ENCODE measurements around the gene ANKRD33B. TPM values are rescaled to one million over a fixed set of nuclear protein-coding genes. Genes with fewer than 3 reads are reported as not detected.

ANKRD33B gene
- total RNA-seq, 1 experiment from 2014 or later, result 0.75 TPM

DNA sequence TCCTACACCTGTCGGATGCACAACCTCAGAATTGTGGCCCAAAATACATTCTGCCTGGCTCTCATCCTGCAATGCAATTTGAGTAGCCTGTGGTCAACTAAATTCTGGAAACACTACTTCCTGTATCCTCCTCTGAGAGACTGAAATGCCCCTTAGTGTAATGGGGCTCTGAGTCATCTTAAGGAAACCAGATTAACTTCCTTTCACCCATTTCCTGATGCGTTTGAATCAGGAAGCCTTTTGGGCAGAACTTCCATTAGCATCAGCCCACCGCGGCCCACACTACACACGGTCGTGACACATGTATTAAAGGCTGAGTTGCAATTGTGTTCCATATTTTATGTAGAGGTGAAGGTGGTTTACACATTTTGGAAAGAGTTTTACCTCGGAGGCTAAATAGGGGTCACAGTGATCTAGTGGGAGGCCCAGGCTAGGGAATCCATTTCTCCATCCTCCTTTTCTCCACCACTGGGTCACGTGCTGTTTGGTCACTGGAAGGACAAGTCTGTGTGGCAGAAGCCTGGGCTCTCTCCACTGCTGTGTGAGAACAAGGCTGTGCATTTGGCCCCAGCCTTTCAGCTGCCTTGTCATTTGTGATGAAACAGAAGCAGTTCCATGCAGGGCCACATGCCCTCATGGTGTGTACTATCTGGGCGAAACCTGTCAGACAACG is 141.2 kb downstream of the ANKRD33B start:
- no peaks in the 10 kb centered on the region for H3K9me3 ChIP-seq (ENCODE audit: low read depth, low read length, poor library complexity, severe bottlenecking)
- ChIA-PET CTCF (no interaction called here), POLR2A (ENCODE audit: low non-redundant PET) (no interaction called here)
- no peak for TF ChIP-seq EZH2 (IDR thresholded peaks at IDR 0.05; ENCODE audit: borderline replicate concordance, low read depth, low read length, poor library complexity, severe bottlenecking)
- TF ChIP-seq, protein P1, sequence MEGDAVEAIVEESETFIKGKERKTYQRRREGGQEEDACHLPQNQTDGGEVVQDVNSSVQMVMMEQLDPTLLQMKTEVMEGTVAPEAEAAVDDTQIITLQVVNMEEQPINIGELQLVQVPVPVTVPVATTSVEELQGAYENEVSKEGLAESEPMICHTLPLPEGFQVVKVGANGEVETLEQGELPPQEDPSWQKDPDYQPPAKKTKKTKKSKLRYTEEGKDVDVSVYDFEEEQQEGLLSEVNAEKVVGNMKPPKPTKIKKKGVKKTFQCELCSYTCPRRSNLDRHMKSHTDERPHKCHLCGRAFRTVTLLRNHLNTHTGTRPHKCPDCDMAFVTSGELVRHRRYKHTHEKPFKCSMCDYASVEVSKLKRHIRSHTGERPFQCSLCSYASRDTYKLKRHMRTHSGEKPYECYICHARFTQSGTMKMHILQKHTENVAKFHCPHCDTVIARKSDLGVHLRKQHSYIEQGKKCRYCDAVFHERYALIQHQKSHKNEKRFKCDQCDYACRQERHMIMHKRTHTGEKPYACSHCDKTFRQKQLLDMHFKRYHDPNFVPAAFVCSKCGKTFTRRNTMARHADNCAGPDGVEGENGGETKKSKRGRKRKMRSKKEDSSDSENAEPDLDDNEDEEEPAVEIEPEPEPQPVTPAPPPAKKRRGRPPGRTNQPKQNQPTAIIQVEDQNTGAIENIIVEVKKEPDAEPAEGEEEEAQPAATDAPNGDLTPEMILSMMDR (conservative IDR thresholded peaks at IDR 0.05; ENCODE audit: low read depth, low read length), result no peak
- no peak overlapping the region for H3K4me3 ChIP-seq (ENCODE audit: low read depth, low read length, poor library complexity, severe bottlenecking)
- H3K27ac ChIP-seq (ENCODE audit: low read depth, low read length, poor library complexity, severe bottlenecking), result no peak overlapping the region
- H3K4me1 ChIP-seq (ENCODE audit: insufficient read depth, low read length, poor library complexity, severe bottlenecking), result peaks cover 13% of the 10 kb centered on the region
- DNase-seq (ENCODE audit: low spot score), result peak; percentile 73
- no peaks in the 10 kb centered on the region for H3K36me3 ChIP-seq (ENCODE audit: insufficient read depth, low read length, poor library complexity, severe bottlenecking)
- no peaks in the 10 kb centered on the region for H3K27me3 ChIP-seq (replicated peaks; ENCODE audit: insufficient read depth, low read depth, low read length, poor library complexity)
- intact Hi-C loops (cut with micrococcal nuclease; ENCODE audit: unreplicated experiment), result no loop called here
- no TSS peak for BruUV-seq (replicated peaks)

DNA sequence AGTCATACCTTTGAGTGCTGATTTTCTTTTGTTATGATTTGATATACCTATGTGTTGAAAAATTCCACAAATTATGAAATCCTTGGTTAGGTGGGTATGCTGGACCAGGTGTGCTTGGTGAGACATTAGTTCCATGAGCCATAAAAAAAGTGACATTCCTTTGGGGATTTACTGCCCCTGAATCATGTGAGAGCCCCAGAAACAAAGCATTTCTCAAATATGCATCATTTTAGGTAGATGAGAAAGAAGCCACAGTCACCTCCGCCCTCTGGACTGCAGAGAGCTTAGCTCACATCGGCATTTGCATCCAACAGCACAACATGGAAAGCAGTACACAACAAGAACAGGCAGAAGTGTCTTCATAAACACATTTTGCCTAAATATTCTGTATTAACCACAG is 141.9 kb downstream of the ANKRD33B start:
- Histone ChIP-seq H3K27ac (ENCODE audit: low read depth, low read length, poor library complexity, severe bottlenecking) (no peak overlapping the region), H3K9me3 (ENCODE audit: low read depth, low read length, poor library complexity, severe bottlenecking) (no peaks in the 10 kb centered on the region), H3K4me1 (ENCODE audit: insufficient read depth, low read length, poor library complexity, severe bottlenecking) (peaks cover 13% of the 10 kb centered on the region), H3K36me3 (ENCODE audit: insufficient read depth, low read length, poor library complexity, severe bottlenecking) (no peaks in the 10 kb centered on the region), H3K4me3 (ENCODE audit: low read depth, low read length, poor library complexity, severe bottlenecking) (no peak overlapping the region), H3K27me3 (replicated peaks; ENCODE audit: insufficient read depth, low read depth, low read length, poor library complexity) (no peaks in the 10 kb centered on the region)
- TF ChIP-seq, protein P1 (conservative IDR thresholded peaks at IDR 0.05; ENCODE audit: low read depth, low read length), result no peak
- TF ChIP-seq EZH2 (IDR thresholded peaks at IDR 0.05; ENCODE audit: borderline replicate concordance, low read depth, low read length, poor library complexity, severe bottlenecking), result no peak
- intact Hi-C loops (cut with micrococcal nuclease; ENCODE audit: unreplicated experiment), result no loop called here
- ChIA-PET POLR2A (ENCODE audit: low non-redundant PET) (no interaction called here), CTCF (no interaction called here)
- BruUV-seq (replicated peaks), result no TSS peak
- no peak for DNase-seq (ENCODE audit: low spot score)

DNA sequence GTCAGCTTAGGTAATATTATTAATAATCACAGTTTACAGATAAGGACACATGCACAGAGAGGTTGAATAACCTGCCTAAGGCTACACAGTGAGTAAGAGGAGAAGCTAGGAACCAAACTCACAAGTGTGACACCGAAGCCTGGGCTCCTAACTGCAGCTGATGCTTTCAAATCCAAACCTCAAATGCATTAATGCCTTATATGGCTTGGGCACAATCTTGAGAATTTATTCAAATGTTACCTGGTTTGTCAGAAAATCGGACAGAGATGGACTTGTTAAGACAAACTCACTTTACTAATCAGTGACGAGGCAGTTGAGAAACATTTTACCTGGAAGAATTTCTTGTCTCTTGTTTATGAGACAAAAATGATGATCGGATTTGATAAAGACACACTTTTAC is 142.5 kb downstream of the ANKRD33B start:
- ChIA-PET POLR2A (ENCODE audit: low non-redundant PET) (no interaction called here), CTCF (no interaction called here)
- peaks cover 13% of the 10 kb centered on the region for H3K4me1 ChIP-seq (ENCODE audit: insufficient read depth, low read length, poor library complexity, severe bottlenecking)
- H3K27ac ChIP-seq (ENCODE audit: low read depth, low read length, poor library complexity, severe bottlenecking), result no peak overlapping the region
- no peak overlapping the region for H3K4me3 ChIP-seq (ENCODE audit: low read depth, low read length, poor library complexity, severe bottlenecking)
- TF ChIP-seq, protein P1 (conservative IDR thresholded peaks at IDR 0.05; ENCODE audit: low read depth, low read length), result no peak
- TF ChIP-seq EZH2 (IDR thresholded peaks at IDR 0.05; ENCODE audit: borderline replicate concordance, low read depth, low read length, poor library complexity, severe bottlenecking), result no peak
- DNase-seq (ENCODE audit: low spot score), result no peak
- no peaks in the 10 kb centered on the region for H3K27me3 ChIP-seq (replicated peaks; ENCODE audit: insufficient read depth, low read depth, low read length, poor library complexity)
- BruUV-seq (replicated peaks), result no TSS peak
- H3K36me3 ChIP-seq (ENCODE audit: insufficient read depth, low read length, poor library complexity, severe bottlenecking), result no peaks in the 10 kb centered on the region
- H3K9me3 ChIP-seq (ENCODE audit: low read depth, low read length, poor library complexity, severe bottlenecking), result no peaks in the 10 kb centered on the region
- intact Hi-C loops (cut with micrococcal nuclease; ENCODE audit: unreplicated experiment), result no loop called here

Other genes with a start within 250 kb of the ANKRD33B start
- gene MARCHF6, start 210.4 kb upstream of the ANKRD33B start, total RNA-seq (2021), result 129 and 144 TPM in 2 replicates
- 0.24 and 0.39 TPM in 2 replicates for gene ROPN1L, start 122.2 kb upstream of the ANKRD33B start, total RNA-seq (2021)
- gene DAP, start 197.2 kb downstream of the ANKRD33B start, total RNA-seq (2021), result 95.9 and 98.3 TPM in 2 replicates

Data from A673 (cell line).